IMR-90 (cell line): ENCODE measurements around the gene CAPN5. TPM values are rescaled to one million over a fixed set of nuclear protein-coding genes. Genes with fewer than 3 reads are reported as not detected.

ENCODE experiments used
- ATAC-seq: fragments of 200-7000 bp; cut with Tn5 transposase; 2 replicates; pipeline ENCODE4 v1.9.1; 2020; ENCODE audit warnings: low read depth, mild to moderate bottlenecking, moderate library complexity
- BruUV-seq: library from RNA; stranded (reverse); fragments of 400-500 nt; replicated peaks from 2 replicates; lab custom pipeline; 2021; lab: Mats Ljungman, UMichigan
- CTCF ChIA-PET: fragments of 300-600 bp; formaldehyde crosslinking; extraction: SDS; loops from one replicate; lab custom pipeline; 2021; ENCODE audit warnings: antibody characterized with exemption; lab: Yijun Ruan, JAX
- POLR2A ChIA-PET: fragments of 300-600 bp; sonication (Branson Sonifier 250); formaldehyde crosslinking; loops from one replicate; lab custom pipeline; 2022; ENCODE audit warnings: antibody characterized with exemption; ENCODE audit not compliant: unreplicated experiment; lab: Charles Lee
- DNase-seq: peaks from one replicate; pipeline ENCODE4 v3.0.0; 2013
- H2AFZ ChIP-seq: replicated peaks from 2 replicates; pipeline ENCODE3; 2013; ENCODE audit warnings: low read length, mild to moderate bottlenecking; ENCODE audit not compliant: poor library complexity
- H2AK5ac ChIP-seq: 2 replicates; pipeline ENCODE4 v1.6.1; 2013; ENCODE audit warnings: low read depth, low read length, inconsistent platforms
- H2AK9ac ChIP-seq: replicated peaks from 2 replicates; pipeline ENCODE3; 2013; ENCODE audit warnings: mild to moderate bottlenecking, low read depth, low read length, moderate library complexity; ENCODE audit not compliant: poor library complexity
- H2BK120ac ChIP-seq: 2 replicates; pipeline ENCODE4 v1.6.1; 2013; ENCODE audit warnings: low read depth, low read length, inconsistent platforms
- H2BK15ac ChIP-seq: 3 replicates; pipeline ENCODE4 v1.6.1; 2013; ENCODE audit warnings: low read depth, low read length, inconsistent platforms
- H2BK20ac ChIP-seq: 2 replicates; pipeline ENCODE4 v1.6.1; 2013; ENCODE audit warnings: low read depth, mild to moderate bottlenecking, inconsistent platforms, low read length, moderate library complexity
- H2BK5ac ChIP-seq: 2 replicates; pipeline ENCODE4 v1.6.1; 2013; ENCODE audit warnings: mild to moderate bottlenecking, low read depth, low read length, inconsistent platforms; ENCODE audit not compliant: poor library complexity, severe bottlenecking
- H3K14ac ChIP-seq: replicated peaks from 2 replicates; pipeline ENCODE4 v1.6.1; 2013; ENCODE audit warnings: low read depth, low read length, inconsistent platforms
- H3K18ac ChIP-seq: 2 replicates; pipeline ENCODE4 v1.6.1; 2013; ENCODE audit warnings: low read depth, low read length, control low read depth
- H3K23ac ChIP-seq: 2 replicates; pipeline ENCODE4 v1.6.1; 2013; ENCODE audit warnings: low read depth, low read length, inconsistent platforms
- H3K27ac ChIP-seq: 2 replicates; pipeline ENCODE4 v1.5.1; 2013; ENCODE audit warnings: mild to moderate bottlenecking, control low read depth, low read length; ENCODE audit not compliant: insufficient read depth
- H3K27me3 ChIP-seq: 2 replicates; pipeline ENCODE4 v1.6.1; 2013; ENCODE audit warnings: low read length; ENCODE audit not compliant: control insufficient read depth, insufficient read depth
- H3K36me3 ChIP-seq: 2 replicates; pipeline ENCODE4 v1.6.1; 2013; ENCODE audit warnings: low read length, mixed read lengths; ENCODE audit not compliant: control insufficient read depth, insufficient read depth
- H3K4ac ChIP-seq: 2 replicates; pipeline ENCODE4 v1.6.1; 2013; ENCODE audit warnings: low read depth, low read length, inconsistent platforms
- H3K4me1 ChIP-seq: 2 replicates; pipeline ENCODE4 v1.6.1; 2013; ENCODE audit warnings: low read length, mixed read lengths; ENCODE audit not compliant: control insufficient read depth, insufficient read depth
- H3K4me2 ChIP-seq: 2 replicates; pipeline ENCODE4 v1.6.1; 2013; ENCODE audit warnings: low read depth, mild to moderate bottlenecking, control low read depth, low read length, moderate library complexity
- H3K4me3 ChIP-seq: 2 replicates; pipeline ENCODE4 v1.5.1; 2013; ENCODE audit warnings: low read depth, mild to moderate bottlenecking, control low read depth, low read length, moderate library complexity; ENCODE audit not compliant: insufficient read depth
- H3K56ac ChIP-seq: 2 replicates; pipeline ENCODE4 v1.6.1; 2013; ENCODE audit warnings: low read length, inconsistent platforms; ENCODE audit not compliant: insufficient read depth; ENCODE audit errors: extremely low read depth
- H3K79me1 ChIP-seq, 2 experiments: 2 replicates each; pipeline ENCODE4 v1.6.1; 2013; ENCODE audit warnings: low read length in 2 of 2, inconsistent platforms in 1 of 2, low read depth in 1 of 2
- H3K9ac ChIP-seq: 2 replicates; pipeline ENCODE4 v1.6.1; 2013; ENCODE audit warnings: low read depth, low read length, control low read depth
- H3K9me1 ChIP-seq: 2 replicates; pipeline ENCODE4 v1.6.1; 2013; ENCODE audit warnings: low read length, inconsistent platforms; ENCODE audit not compliant: insufficient read depth
- H3K9me3 ChIP-seq: 2 replicates; pipeline ENCODE4 v1.6.1; 2013; ENCODE audit warnings: low read length; ENCODE audit not compliant: control insufficient read depth, insufficient read depth
- H4K20me1 ChIP-seq: 2 replicates; pipeline ENCODE4 v1.6.1; 2013; ENCODE audit warnings: low read length, inconsistent platforms; ENCODE audit not compliant: insufficient read depth
- H4K5ac ChIP-seq: 2 replicates; pipeline ENCODE4 v1.6.1; 2013; ENCODE audit warnings: mild to moderate bottlenecking, low read depth, low read length, control low read depth
- H4K8ac ChIP-seq, 2 experiments: 2 replicates each; pipeline ENCODE4 v1.6.1; 2013; ENCODE audit warnings: low read depth in 2 of 2, low read length in 2 of 2, control low read depth in 1 of 2, inconsistent platforms in 1 of 2
- H4K91ac ChIP-seq: 2 replicates; pipeline ENCODE4 v1.6.1; 2013; ENCODE audit warnings: low read depth, low read length, inconsistent platforms; ENCODE audit not compliant: insufficient read depth
- BHLHE40 ChIP-seq: fragments of 150-350 bp; IDR thresholded peaks from 2 replicates; pipeline ENCODE4 v1.6.1; 2016; ENCODE audit warnings: mild to moderate bottlenecking, low read depth, low read length
- CEBPB ChIP-seq: IDR thresholded peaks from 2 replicates; pipeline ENCODE4 v1.6.1; 2012; ENCODE audit warnings: low read depth, low read length, improper control_type of control experiment
- CHD1 ChIP-seq: IDR thresholded peaks from 2 replicates; pipeline ENCODE4 v1.6.1; 2012; ENCODE audit warnings: low read depth, low read length, improper control_type of control experiment
- FOS ChIP-seq: fragments of 150-350 bp; IDR thresholded peaks from 2 replicates; pipeline ENCODE4 v1.6.1; 2016; ENCODE audit warnings: low read depth, low read length
- MAFK ChIP-seq: IDR thresholded peaks from 2 replicates; pipeline ENCODE4 v1.6.1; 2012; ENCODE audit warnings: low read depth, low read length, improper control_type of control experiment
- MAZ ChIP-seq: IDR thresholded peaks from 2 replicates; pipeline ENCODE4 v1.6.1; 2012; ENCODE audit warnings: low read depth, mild to moderate bottlenecking, low read length, improper control_type of control experiment, moderate library complexity, borderline replicate concordance
- MXI1 ChIP-seq: IDR thresholded peaks from 2 replicates; pipeline ENCODE4 v1.6.1; 2012; ENCODE audit warnings: low read depth, mild to moderate bottlenecking, low read length, moderate library complexity, borderline replicate concordance
- NFE2L2 ChIP-seq: fragments of 150-350 bp; IDR thresholded peaks from 2 replicates; pipeline ENCODE4 v1.6.1; 2016; ENCODE audit warnings: low read depth, mild to moderate bottlenecking, low read length
- POLR2A ChIP-seq: IDR thresholded peaks from 2 replicates; pipeline ENCODE4 v1.6.1; 2012; ENCODE audit warnings: mild to moderate bottlenecking, low read depth, low read length
- RAD21 ChIP-seq: IDR thresholded peaks from 2 replicates; pipeline ENCODE4 v1.6.1; 2012; ENCODE audit warnings: low read length, improper control_type of control experiment
- RCOR1 ChIP-seq: IDR thresholded peaks from 2 replicates; pipeline ENCODE4 v1.6.1; 2012; ENCODE audit warnings: mild to moderate bottlenecking, low read length, improper control_type of control experiment; ENCODE audit not compliant: insufficient replicate concordance
- RFX5 ChIP-seq: IDR thresholded peaks from 2 replicates; pipeline ENCODE4 v1.8.0; 2012; ENCODE audit warnings: low read depth, mild to moderate bottlenecking, low read length, moderate library complexity
- WGBS, 2 experiments: methylation state at CpG; one replicate each; pipeline versions ENCODE4 v1.1.5 to v1.1.7; 2013; ENCODE audit warnings: missing lambda C conversion rate in 2 of 2; ENCODE audit not compliant: insufficient read length in 1 of 2; ENCODE audit errors: extremely low coverage in 2 of 2; 5-methylcytosine and 5-hydroxymethylcytosine counted together
- dilution Hi-C: fragments of 300-500 bp; cut with HindIII; formaldehyde crosslinking; loops from one replicate; pipeline ENCODE4 v1.14.3; 2018; ENCODE audit warnings: low sequenced_read_pairs; ENCODE audit not compliant: unreplicated experiment
- in situ Hi-C: fragments of 300-500 bp; cut with MboI; formaldehyde crosslinking; loops from 3 replicates; pipeline ENCODE4 v1.14.3; 2019; ENCODE audit warnings: low sequenced_read_pairs, inconsistent platforms, mixed read lengths
- intact Hi-C: fragments of 100-400 bp; cut with micrococcal nuclease; formaldehyde crosslinking; loops from 2 replicates; pipeline ENCODE4 v1.10.0; 2022
- polyA plus RNA-seq, 3 experiments: library from polyadenylated mRNA; depleted of rRNA; stranded (reverse); fragments of >200 nt; gene quantifications; 2 replicates each; pipeline ENCODE4 v1.2.3, GENCODE V29; 2012; ENCODE audit warnings: low replicate concordance in 1 of 3
- total RNA-seq: library from RNA; depleted of rRNA; stranded (reverse); fragments of >200 nt; gene quantifications from 2 replicates; pipeline ENCODE4 v1.2.3, GENCODE V29; 2012
- TF ChIP-seq, protein P1 (sequence below): fragments of 150-350 bp; IDR thresholded peaks from 2 replicates; pipeline ENCODE4 v1.6.1; 2016; ENCODE audit warnings: low read depth, mild to moderate bottlenecking, low read length, moderate library complexity, borderline replicate concordance
- TF ChIP-seq, protein P2 (sequence below): conservative IDR thresholded peaks from 2 replicates; pipeline ENCODE4 v1.5.1; 2012; ENCODE audit warnings: mild to moderate bottlenecking, low read depth, low read length, improper control_type of control experiment
- TF ChIP-seq, protein P3 (sequence below): fragments of 150-350 bp; IDR thresholded peaks from 2 replicates; pipeline ENCODE4 v1.6.1; 2017; ENCODE audit warnings: mild to moderate bottlenecking, antibody characterized with exemption, low read length, low read depth

The CAPN5 gene
- total and polyA plus RNA-seq, 2 of the 4 experiments (the other 2 are of a cell fraction): 8.1 to 24.0 TPM

DNA sequence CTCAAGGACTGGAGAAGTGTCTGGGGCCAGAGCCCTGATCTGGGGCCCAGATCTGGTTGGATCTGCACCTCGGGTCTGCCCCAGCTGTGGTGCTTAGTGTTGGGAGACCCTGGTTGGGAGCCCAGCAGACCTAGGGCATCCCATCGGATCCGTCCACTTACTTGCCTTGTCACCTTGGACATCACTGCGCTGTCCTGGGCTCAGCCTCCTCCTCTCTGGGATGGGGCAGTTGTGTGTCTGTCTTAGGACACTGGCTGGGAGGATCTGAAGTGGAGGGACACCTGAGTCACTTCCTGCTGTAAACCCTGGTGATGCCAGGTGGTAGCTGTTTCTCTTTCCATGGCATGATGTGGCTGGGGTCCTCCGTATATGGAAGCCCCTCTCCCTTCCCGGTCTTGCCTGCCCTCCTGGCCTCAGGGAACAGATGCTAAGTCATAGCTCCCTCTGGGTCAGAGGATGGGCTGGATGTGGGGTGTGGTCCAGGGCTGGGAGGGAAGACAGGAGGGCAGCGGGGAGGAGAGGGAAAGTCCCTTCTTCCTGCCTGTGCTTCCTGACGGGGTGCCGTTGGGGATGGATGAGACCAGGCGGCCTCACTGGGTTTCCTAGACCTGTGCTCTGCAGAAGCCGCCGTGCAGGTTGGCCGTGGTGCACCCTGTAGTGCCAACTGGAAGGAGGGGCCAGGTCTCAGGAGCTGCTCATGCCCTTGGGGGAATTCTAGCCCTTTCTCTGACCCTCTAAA, 23.8 kb downstream of the CAPN5 start:
- Histone ChIP-seq H2BK15ac (no peak overlapping the region), H3K36me3 (peaks cover 4% of the 10 kb centered on the region), H3K56ac (no peak overlapping the region), H4K91ac (no peak overlapping the region), H2BK20ac (no peak overlapping the region), H4K8ac (no peak overlapping the region), H4K5ac (no peak overlapping the region), H3K14ac (no peak overlapping the region), H3K27ac (no peak overlapping the region), H2BK120ac (no peak overlapping the region), H2AK9ac (peak overlapping the region; percentile 74), H3K23ac (no peak overlapping the region), H3K9me1 (no peaks in the 10 kb centered on the region), H3K4me3 (no peak overlapping the region), H3K27me3 (no peaks in the 10 kb centered on the region), H3K9me3 (no peaks in the 10 kb centered on the region), H3K4me1 (no peaks in the 10 kb centered on the region), H4K20me1 (peaks cover 19% of the 10 kb centered on the region), H3K4ac (no peak overlapping the region), H2AK5ac (no peak overlapping the region), H3K79me1 (no peaks in the 10 kb centered on the region; a peak in 1 of 4 replicates), H3K18ac (no peak overlapping the region), H3K4me2 (no peak overlapping the region), H2AFZ (no peak overlapping the region), H2BK5ac (no peak overlapping the region), H3K9ac (no peak overlapping the region)
- no TSS peak for BruUV-seq
- CTCF ChIA-PET: interaction anchor here (0.9 to 2.9 kb wide), 10 partner anchors 9 to 170 kb away, joined by 3 to 21 read pairs (median 5); partner anchors contain the start of gene CAPN5
- DNase-seq (no peak), ATAC-seq (no peak)
- no CpG with 5 or more reads among the region's 13 CpGs for WGBS, 2 experiments
- in situ Hi-C loops: loop anchor here (5.0 kb wide), 1 partner anchor 43 kb away; no protein-coding TSS in a partner anchor
- intact Hi-C loops: loop anchor here (1.0 kb wide), 2 partner anchors 43 to 356 kb away; no protein-coding TSS in a partner anchor
- POLR2A ChIA-PET: interaction anchor here (1.0 kb wide), 1 partner anchor 43 kb away, joined by 9 read pairs; no protein-coding TSS in a partner anchor
- dilution Hi-C loops: no loop called here
- TF ChIP-seq MAZ (no peak), BHLHE40 (no peak), CEBPB (no peak), FOS (no peak), CHD1 (no peak), RCOR1 (no peak), MAFK (no peak), RFX5 (no peak), RAD21 (no peak), POLR2A (no peak), MXI1 (no peak), NFE2L2 (no peak)
- TF ChIP-seq, protein P1, sequence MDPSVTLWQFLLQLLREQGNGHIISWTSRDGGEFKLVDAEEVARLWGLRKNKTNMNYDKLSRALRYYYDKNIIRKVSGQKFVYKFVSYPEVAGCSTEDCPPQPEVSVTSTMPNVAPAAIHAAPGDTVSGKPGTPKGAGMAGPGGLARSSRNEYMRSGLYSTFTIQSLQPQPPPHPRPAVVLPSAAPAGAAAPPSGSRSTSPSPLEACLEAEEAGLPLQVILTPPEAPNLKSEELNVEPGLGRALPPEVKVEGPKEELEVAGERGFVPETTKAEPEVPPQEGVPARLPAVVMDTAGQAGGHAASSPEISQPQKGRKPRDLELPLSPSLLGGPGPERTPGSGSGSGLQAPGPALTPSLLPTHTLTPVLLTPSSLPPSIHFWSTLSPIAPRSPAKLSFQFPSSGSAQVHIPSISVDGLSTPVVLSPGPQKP: no peak
- TF ChIP-seq, protein P2, sequence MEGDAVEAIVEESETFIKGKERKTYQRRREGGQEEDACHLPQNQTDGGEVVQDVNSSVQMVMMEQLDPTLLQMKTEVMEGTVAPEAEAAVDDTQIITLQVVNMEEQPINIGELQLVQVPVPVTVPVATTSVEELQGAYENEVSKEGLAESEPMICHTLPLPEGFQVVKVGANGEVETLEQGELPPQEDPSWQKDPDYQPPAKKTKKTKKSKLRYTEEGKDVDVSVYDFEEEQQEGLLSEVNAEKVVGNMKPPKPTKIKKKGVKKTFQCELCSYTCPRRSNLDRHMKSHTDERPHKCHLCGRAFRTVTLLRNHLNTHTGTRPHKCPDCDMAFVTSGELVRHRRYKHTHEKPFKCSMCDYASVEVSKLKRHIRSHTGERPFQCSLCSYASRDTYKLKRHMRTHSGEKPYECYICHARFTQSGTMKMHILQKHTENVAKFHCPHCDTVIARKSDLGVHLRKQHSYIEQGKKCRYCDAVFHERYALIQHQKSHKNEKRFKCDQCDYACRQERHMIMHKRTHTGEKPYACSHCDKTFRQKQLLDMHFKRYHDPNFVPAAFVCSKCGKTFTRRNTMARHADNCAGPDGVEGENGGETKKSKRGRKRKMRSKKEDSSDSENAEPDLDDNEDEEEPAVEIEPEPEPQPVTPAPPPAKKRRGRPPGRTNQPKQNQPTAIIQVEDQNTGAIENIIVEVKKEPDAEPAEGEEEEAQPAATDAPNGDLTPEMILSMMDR: no peak
- TF ChIP-seq, protein P3, sequence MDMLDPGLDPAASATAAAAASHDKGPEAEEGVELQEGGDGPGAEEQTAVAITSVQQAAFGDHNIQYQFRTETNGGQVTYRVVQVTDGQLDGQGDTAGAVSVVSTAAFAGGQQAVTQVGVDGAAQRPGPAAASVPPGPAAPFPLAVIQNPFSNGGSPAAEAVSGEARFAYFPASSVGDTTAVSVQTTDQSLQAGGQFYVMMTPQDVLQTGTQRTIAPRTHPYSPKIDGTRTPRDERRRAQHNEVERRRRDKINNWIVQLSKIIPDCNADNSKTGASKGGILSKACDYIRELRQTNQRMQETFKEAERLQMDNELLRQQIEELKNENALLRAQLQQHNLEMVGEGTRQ: no peak
